ENCODE results near the gene LIME1. TPM values are rescaled to one million over a fixed set of nuclear protein-coding genes. Genes with fewer than 3 reads are reported as not detected.
A peak's percentile ranks its signal among the peaks of the same experiment; 100 is the strongest.

The LIME1 gene
- total and polyA plus RNA-seq, 9 of the 15 experiments (the other 6 are each of a cell fraction or from before 2014, with no cell fraction given): 0.11 to 17.1 (median 2.8) TPM; not detected in 2

DNA sequence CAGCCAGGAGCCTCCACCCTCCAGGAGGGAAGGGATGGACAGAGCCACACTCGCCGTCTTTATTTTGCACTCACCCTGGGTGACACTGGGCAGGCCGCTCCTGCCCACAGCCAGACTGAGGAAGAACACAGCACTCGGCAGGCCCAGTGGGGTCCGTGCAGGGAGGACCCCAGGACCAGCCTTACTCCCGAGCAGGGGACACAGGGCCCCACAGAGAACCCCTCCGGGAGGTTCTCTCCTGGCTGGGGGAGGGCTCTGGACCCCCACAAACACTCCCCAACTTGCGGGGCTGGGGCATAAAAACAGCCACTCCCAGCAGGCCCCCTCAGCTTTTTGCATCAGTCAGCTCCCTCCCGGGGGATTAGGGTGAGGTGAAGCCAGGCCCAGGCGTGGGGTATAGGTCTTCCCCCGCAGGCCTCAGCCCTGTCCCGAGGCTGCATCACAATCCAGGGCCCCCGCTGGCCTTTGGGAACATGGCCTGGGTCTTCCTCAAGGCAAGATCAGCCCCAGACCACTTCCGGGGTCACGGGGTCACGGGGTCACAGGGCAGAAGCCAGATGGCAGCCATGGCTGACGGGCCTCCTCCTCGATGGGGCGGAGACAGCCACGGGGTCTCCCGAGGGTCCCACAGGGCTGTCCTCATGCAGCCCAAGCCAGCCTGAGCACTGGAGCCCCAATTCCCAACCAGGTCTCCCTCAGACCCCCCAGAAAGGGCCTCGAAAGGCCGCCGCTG lies 36.8 kb upstream of the LIME1 start (continued):
- TF ChIP-seq ZBTB7A (IDR thresholded peaks at IDR 0.05; ENCODE audit: borderline replicate concordance, control insufficient read depth, low read depth, low read length) (peak; percentile 37; the same call in 1 of the 2 replicates), ZFX (CRISPR knock-in tag; IDR thresholded peaks at IDR 0.05) (0 out of 2 replicates have a peak, but pooled peaks have one; percentile 8), ESRRB (CRISPR knock-in tag; IDR thresholded peaks at IDR 0.05; ENCODE audit: borderline replicate concordance) (no peak), TGIF2 (CRISPR knock-in tag; IDR thresholded peaks at IDR 0.05) (no peak), SREBF2 (CRISPR knock-in tag; IDR thresholded peaks at IDR 0.05) (no peak), SETDB1 (IDR thresholded peaks at IDR 0.05; ENCODE audit: low read length) (no peak), ZFPM2 (CRISPR knock-in tag; IDR thresholded peaks at IDR 0.05) (no peak), TRIM24 (IDR thresholded peaks at IDR 0.05) (no peak), PCBP1 (IDR thresholded peaks at IDR 0.05; ENCODE audit: low read depth, low read length, poor library complexity, severe bottlenecking) (peak; percentile 72), MBD1 (CRISPR knock-in tag; IDR thresholded peaks at IDR 0.05) (no peak), PML (IDR thresholded peaks at IDR 0.05; ENCODE audit: low read length) (no peak), NR2C2 (CRISPR knock-in tag; IDR thresholded peaks at IDR 0.05) (peak; percentile 94), NR2C2 (tag; IDR thresholded peaks at IDR 0.05) (peak; percentile 95), TCF15 (CRISPR knock-in tag; IDR thresholded peaks at IDR 0.05) (no peak), ZNF3 (CRISPR knock-in tag; IDR thresholded peaks at IDR 0.05) (no peak), POLR2G (IDR thresholded peaks at IDR 0.05; ENCODE audit: low read depth, low read length) (peak; percentile 76), ZNF830 (CRISPR knock-in tag; IDR thresholded peaks at IDR 0.05) (no peak), GABPB1 (CRISPR knock-in tag; IDR thresholded peaks at IDR 0.05) (peak; percentile 82), SRSF7 (optimal IDR thresholded peaks at IDR 0.05; ENCODE audit: low read depth, low read length) (no peak), MTA1 (IDR thresholded peaks at IDR 0.05; ENCODE audit: borderline replicate concordance) (no peak)
- TF ChIP-seq, protein P1, sequence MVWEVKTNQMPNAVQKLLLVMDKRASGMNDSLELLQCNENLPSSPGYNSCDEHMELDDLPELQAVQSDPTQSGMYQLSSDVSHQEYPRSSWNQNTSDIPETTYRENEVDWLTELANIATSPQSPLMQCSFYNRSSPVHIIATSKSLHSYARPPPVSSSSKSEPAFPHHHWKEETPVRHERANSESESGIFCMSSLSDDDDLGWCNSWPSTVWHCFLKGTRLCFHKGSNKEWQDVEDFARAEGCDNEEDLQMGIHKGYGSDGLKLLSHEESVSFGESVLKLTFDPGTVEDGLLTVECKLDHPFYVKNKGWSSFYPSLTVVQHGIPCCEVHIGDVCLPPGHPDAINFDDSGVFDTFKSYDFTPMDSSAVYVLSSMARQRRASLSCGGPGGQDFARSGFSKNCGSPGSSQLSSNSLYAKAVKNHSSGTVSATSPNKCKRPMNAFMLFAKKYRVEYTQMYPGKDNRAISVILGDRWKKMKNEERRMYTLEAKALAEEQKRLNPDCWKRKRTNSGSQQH (CRISPR knock-in tag; IDR thresholded peaks at IDR 0.05): no peak; the same call in 1 of the 2 replicates
- TF ChIP-seq, protein P2, sequence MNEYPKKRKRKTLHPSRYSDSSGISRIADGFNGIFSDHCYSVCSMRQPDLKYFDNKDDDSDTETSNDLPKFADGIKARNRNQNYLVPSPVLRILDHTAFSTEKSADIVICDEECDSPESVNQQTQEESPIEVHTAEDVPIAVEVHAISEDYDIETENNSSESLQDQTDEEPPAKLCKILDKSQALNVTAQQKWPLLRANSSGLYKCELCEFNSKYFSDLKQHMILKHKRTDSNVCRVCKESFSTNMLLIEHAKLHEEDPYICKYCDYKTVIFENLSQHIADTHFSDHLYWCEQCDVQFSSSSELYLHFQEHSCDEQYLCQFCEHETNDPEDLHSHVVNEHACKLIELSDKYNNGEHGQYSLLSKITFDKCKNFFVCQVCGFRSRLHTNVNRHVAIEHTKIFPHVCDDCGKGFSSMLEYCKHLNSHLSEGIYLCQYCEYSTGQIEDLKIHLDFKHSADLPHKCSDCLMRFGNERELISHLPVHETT (CRISPR knock-in tag; conservative IDR thresholded peaks at IDR 0.05 in 1 of 2, IDR thresholded peaks at IDR 0.05 in 1 of 2): no peak
- TF ChIP-seq, protein P3, sequence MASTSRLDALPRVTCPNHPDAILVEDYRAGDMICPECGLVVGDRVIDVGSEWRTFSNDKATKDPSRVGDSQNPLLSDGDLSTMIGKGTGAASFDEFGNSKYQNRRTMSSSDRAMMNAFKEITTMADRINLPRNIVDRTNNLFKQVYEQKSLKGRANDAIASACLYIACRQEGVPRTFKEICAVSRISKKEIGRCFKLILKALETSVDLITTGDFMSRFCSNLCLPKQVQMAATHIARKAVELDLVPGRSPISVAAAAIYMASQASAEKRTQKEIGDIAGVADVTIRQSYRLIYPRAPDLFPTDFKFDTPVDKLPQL (IDR thresholded peaks at IDR 0.05; ENCODE audit: extremely low read depth, insufficient read length): no peak
